Tongue (tissue), 2 donors: ENCODE measurements around the gene GIT1. TPM values are rescaled to one million over a fixed set of nuclear protein-coding genes. Genes with fewer than 3 reads are reported as not detected.
A peak's percentile ranks its signal among the peaks of the same experiment; 100 is the strongest.

Experiments used
- DNase-seq: peaks from one replicate; pipeline ENCODE4 v3.0.0-alpha.2; 2015
- total RNA-seq: library from RNA; depleted of rRNA; stranded (reverse); fragments of >200 nt; gene quantifications from one replicate; pipeline ENCODE4 v1.2.3, GENCODE V29; 2014

Gene GIT1
- total RNA-seq, 1 donor from 2014 or later = 19.3 TPM

DNA sequence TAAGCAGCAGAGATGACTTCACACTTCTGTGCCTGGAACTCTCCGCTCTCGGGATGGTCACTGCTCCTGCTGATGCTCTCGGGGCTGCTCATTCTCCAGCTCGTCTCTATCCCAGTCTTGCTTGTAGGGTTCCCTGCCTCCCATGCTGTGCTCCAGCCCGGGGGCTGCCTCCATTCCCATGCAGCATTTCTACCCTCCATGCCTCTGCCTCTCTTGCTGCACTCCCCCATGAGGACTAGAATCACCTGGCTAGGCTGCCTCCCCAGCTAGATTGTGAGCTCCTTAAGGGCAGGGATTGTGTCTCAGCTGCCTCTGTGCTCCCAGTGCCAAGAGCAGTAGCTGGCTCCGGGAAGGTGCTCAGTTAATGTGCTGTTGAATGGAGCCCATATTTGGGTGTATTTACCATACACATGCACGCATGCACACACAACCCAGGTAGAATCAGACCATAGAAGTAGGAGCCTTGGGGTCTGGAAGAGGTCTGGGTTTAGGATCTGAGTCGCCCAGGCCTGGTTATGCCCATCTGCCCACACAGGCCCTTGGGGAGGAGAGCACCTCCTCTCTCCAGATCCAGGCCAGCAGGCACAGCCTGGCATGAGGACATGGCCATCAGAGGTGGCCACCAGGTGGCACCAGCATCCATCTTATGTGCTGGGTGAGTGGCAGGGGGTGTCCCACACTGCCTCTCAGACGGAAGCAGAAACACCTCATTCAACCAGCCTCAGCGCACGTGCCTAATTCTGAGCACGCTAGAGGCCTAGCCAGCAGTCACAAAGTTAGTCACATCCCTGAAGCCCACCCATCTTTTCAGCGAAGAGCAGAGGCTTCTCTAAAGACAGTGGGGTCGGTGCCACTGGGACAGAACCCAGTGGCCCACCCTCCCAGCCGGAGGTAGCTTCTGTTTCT is 9.3 kb downstream of the GIT1 start:
- peak; percentile 89 for DNase-seq

DNA sequence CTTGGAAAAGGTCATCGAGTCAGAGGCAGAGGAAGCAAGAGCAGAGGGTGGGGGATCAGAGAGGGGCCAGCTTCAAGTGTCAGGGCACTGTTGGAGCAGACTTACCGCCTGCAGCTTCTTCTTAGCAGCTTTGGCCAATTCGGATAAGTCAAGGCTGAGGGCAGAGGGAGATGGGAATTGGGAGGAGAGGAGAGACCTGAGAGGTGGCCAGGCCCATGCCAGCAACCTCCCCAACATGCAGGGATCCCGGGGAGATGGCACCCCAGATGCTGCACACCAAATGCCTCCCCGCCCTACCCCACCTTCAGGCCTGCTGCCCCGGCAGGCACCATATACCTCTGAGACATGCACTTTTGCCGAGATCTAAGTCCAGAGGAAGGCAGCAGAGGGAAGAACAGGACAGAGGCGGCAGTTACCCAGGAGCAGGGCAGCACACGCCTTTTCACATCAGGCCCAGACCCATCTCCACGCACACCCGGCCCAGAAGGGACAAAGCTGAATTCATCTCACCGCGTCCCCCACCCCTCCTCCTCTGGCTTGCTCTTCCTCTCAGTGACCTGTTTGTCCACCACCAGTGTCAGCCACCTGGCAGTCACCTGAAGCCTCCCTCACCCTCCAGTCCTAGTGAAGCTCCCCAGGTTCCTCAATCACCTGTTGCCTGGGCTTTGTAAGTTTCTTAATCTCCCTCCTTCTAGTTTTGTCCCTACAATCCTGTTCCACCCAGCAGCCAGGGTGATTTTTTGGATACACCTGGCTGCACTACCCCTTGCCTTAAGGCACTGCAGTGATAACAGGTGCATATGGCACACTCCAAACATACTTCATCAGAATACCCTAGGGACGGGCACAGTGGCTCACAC is 10.6 kb downstream of the GIT1 start:
- no peak for DNase-seq

DNA sequence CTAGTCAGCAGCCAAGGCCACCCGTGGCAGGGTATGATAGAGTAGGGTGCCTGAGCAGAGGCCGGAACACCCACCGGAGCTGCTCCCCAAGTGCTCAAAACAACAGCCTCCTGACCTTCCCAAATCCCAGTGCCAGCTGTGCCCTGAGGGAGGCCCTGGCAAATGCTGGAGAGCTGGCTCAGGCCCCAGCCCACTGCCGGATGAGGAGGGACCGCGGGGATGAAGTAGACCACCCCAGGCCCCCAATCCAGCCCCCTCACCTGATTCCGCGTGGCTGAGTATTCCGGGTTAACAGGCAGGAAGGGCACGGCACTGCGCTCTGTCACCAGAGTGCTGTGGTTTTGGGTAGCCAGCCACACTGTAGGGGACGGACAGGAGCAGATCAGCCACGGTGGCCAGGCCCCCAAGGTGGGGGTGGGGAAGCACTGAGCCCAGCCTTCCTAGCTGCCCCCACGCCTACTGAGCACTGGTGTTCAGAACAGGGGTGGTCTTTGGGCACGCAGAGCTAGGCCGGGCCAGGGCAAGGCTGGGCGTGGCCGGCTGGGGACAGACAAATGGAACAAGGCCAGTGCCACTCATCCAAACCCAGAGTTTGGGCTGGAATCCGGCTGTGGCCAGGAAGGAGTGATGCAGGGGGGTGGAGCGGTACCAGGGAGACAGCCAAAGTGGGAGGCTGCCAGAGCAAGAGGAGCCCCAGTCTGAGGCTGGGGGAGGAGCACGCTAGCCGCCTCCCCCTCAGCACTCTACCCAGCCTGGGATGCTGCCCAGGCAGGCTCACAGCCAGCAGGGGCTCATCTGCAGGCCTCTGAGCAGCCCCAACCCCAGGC is 11.8 kb downstream of the GIT1 start:
- peak; percentile 71 for DNase-seq

DNA sequence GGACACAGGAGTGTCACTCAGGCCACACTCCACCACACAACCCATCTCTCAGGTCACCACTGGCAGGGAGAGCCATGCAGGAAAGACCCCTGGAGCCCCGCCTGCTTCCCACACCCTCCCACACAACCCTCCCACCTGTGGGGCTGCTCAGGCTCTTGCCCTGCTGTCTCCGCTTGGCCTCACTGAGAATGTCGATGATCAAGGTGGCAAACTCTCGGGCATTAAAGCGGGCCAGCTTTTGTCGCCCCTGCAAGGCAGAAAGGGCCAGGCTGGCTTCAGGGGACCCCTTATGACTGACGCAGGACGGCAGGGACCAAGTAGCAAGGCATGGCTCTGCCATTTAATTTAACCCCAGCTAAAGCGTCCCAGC is 12.5 kb downstream of the GIT1 start:
- DNase-seq = no peak

DNA sequence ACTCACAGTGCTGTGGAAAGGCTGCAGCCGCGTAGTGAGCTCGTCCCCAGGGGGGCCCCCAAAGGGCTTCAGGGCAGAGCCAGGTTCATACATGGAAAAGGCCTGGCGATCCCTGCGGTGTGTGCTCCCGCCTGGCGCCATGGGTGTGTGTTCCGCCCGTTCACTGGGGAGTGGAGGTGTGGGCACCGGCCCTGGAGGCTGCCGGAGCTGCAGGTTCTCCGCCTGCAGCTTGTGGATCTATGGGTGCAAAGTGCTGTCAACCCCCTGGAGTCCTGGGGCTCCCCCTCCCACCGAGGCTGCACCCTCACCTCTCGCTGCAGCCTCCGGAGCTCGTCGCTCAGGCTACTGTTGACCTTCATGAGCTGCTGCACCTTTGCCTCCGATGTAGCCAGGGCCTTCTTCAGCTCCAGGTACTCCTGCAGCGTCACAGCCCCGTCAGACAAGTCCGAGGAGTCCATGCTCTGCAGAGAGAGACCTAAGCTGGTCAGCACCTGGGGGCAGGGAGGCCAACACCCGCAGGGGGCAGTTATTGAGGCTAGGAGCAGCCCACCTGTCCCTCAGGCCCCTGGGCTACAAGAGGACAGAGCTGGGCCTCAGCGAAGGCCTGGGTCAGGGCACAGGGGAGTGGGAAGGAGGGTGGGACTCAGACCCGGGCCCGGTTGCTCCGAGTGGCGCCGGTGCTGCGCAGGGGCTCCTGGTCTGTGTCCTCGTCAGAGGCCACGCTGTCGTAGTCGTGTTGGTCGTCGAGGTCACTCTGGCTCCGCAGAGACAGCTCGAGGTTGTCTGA is 13.0 kb downstream of the GIT1 start:
- no peak for DNase-seq

DNA sequence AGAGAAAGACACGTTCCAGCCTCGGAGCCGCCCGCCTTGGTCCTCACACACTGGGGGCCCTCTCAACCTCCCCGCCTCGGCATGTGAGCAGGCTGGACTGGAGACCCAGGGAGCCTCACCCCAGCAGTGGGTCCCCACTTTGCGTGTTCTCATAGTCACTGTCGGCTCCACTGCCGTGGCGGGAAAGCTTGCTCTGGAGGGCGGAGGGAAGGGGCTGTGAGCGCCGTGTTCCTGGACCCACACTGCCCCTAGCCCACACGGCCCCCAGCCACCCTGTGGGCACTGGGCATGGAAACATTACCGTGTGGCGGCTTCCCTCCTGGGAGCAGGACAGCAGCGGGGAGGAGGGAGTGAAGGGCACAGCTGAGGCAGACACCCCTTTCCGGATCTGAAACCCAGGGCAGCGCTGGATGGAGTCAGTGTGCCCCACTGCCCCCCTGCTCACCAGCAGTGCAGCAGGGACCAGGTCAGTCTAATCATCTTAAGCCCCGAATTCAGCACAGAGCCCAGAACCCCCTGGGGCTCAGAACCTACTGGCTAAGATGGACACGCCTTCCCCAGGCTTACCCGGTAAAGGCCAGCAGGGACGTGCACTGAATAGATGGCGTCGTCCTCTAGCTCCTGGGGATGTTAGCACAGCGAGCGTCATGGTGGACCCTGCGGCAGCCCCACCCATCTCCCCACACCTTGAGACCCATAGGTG is 13.8 kb downstream of the GIT1 start:
- DNase-seq = no peak

DNA sequence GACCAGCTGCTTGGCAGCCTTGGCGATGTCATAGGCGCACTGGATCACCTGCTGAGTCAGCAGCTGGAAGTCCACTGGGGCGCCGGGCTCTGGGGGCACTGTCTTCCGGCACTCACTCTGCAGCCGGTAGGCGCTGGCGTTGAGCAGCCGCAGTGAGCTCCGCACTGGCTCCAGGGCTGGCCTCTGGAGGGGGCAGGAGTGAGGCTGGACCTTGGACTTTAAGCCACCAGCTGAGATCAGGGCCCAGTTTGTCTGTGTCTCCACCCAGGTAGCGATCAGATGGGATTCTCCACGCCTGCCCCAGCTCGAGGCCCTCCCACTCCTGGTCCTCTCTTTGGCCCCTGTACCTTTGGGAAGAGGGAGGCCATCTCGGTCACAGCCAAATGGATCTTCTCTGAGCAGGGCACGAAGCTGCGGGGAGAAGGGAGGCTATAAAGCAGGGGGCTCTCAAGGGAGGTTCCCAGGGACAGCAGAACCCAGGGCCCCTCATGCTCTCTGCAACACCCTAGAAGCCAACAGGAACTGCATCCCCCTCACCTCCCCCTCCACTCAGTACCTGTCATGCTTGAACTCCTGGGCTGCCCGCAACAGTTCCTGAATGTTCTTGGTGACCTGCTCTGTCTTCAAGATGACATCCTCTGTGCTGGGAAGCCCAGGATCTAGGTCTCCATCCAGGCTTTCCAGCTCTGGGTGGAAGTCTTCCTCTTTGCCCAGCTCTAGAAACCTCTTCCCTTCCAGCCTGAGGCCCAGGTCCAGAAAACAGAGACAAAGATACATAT is 14.5 kb downstream of the GIT1 start:
- no peak for DNase-seq

DNA sequence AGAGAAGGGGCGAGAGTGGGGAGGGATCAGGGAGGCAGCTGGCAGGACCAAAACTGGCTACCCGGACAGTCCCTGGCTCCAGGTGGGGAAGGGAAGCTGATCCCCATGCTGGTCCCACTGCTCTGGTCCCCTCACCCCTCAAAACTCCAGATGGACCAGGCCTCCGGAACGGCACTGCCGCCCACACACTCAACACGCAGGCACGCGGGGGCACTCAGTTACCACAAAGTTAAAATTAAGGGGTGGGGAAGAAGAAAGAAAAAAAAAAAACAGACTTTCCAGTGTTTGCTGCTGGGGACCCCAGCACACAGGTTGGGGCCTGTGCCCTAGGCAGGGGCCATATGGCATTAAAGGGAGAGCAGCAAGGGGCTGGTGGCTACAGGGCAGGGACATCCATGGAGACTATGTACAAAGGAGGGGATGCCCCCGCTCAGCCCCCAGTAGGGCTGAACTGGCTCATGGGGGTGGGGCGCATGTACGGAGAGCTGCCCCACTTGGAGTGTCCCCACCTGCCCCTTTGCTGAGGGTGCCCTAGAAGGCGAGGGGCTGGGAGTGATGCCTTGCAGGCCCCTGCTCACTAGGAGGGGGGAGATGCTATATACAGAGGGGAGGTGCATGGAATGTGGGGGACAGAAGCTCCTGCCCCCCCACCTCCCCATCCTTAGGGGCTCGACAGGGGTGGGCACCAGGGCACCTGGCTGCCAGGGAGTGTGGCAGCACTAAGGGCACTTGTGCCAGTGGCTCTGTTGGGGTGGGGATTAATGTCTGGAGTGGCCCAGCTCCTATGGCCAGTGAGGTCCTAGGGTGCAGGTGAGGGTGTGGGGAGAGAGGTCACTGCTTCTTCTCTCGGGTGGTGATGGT is 15.3 kb downstream of the GIT1 start:
- DNase-seq = no peak

DNA sequence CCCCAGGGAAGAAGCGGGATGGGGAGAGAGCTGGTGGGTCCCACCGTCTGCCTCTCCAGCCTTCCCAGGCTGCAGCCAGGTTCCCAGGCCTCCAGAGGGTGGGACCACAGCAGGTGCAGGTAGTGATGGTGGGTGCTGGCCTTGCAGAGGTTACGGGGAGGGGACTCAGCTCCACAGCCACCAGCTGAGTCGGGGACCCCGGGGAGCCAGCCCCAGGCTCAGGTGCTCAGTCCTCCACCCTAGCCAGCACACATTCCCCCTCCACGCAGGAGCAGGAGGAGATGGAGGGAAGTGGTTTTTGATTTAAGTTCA is 15.9 kb downstream of the GIT1 start:
- DNase-seq = no peak

DNA sequence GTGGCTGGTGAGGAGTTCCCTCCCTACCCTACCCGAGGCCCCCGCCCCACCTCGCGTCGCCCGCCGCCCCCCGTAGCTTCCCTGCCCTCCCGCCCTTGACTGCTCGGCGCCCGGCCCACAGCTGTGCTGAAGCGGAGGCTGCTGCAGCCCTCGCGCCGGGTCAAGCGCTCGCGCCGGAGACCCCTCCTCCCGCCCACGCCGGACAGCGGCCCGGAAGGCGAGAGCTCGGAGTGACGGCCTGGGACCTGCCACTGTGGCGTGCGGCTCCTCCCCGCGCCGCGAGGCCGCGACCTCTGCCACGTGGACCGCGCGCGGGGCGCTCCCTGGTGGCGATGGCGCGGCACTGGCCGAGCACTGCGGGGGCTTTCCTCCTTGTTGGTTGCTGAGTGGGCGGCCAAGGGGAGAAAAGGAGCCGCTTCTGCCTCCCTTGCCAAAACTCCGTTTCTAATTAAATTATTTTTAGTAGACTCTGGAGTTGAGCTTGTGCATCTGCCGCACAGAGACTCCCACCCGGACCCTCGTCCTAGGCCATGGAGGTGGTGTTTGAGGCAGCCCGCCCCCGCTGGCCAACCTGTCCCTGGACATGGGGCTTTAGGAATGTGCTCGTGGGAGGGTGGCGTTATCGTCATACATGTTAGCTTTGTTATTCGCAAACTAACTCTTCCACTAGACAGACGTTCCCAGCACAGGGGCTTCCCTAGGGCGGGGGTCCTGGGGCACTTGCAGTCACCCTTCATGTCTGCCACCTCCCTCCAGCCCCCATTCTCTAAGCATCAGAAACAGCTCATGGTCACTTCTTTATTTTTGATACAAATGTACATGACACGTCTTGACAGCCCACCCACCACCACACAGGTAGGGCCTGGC is 16.5 kb downstream of the GIT1 start:
- DNase-seq = peak; percentile 66

DNA sequence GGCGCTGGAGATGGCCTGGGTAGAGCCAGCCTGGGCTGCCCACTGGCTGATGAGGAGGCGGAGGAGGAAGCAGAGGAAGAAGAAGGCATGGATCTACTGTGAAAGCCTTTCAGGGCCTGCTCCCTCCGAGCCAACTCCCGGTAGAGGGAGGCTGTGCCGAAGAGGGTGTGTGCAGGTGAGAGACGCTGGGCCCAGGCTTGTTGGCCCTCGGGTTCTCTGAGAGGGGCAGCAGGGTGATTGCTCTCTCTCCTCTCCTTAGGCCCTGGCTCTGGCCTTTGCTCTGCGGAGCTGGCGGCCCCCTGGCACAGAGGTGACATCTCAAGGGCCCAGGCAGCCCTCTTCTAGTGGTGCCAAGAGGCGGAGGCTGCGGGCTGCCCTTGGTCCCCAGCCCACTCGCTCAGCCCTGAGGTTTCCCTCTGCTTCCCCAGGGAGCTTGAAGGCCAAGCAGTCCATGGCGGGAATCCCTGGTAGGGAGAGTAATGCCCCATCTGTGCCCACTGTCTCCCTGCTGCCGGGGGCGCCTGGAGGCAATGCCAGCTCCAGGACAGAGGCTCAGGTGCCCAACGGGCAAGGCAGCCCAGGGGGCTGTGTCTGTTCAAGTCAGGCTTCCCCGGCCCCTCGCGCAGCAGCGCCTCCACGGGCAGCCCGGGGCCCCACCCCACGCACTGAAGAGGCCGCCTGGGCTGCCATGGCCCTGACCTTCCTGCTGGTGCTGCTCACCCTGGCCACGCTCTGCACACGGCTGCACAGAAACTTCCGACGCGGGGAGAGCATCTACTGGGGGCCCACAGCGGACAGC is 17.4 kb downstream of the GIT1 start:
- DNase-seq = no peak

DNA sequence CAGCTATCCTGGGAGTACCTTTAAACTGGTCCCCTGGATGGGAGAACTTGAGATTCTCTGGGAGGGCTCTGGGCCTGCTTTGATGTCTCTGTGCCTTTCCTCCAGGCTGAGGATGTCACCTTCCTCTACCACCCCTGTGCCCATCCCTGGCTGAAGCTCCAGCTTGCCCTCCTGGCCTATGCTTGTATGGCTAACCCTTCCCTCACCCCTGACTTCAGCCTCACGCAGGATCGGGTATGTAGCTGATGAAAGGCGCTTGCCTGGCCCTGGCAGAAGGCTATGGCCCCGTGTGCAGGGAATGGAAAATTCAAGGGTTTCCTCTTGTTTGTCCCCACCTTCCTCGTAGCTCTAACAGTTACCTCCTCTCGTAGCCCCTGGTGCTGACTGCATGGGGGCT is 18.0 kb downstream of the GIT1 start:
- DNase-seq = no peak

DNA sequence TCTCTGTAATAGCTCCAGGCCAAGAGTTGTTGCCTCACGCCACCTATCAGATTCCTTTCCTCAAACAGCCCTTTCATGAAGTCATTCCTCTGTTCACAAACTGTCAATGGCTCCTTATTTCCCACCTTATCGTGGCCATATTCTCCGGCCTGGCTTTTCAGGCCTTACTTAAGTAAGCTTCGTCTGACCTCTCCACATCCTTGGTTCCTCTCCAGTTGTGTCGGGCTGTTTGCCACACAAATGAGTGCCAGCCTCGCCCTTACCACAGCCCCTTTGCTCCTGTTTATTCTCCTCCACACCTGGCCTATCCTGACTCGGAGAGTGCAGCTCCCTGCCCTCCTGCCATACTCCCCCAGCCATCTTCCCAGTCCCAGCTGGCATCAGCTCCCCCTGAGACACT is 18.9 kb downstream of the GIT1 start:
- DNase-seq = no peak

DNA sequence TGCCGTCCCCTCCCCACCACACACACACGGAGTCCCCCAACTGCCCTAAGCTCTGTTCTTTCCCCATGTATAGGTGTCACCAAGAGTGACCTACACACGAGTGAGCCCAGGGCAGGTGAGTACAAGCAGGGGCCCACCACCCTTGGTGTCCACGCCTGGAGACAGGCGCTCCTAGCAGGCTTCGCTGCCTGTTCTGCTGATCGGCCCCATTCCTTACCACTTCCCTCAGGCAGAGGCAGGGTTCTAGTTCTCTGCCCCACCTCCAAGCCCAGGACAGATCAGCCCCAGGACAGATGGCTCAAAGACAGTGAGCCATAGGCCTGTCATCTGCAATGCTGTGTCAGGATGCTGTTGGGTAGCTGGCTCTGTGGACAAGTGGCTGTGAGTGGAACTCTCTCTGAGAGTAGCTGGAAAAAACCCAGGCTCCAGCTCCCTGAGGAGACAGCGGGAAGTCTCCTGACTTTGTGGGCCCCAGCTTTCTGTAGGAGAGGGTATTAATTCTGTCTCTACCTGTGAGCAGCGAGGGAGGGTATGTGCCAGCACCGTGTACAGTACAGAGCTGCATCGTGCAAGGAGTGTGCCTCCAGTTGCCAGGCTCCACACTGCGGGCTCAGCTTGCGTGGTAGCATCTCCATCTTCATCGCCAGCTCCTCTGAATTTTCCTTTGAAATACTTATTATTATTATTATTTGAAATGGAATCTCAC is 20.1 kb downstream of the GIT1 start:
- DNase-seq = no peak

DNA sequence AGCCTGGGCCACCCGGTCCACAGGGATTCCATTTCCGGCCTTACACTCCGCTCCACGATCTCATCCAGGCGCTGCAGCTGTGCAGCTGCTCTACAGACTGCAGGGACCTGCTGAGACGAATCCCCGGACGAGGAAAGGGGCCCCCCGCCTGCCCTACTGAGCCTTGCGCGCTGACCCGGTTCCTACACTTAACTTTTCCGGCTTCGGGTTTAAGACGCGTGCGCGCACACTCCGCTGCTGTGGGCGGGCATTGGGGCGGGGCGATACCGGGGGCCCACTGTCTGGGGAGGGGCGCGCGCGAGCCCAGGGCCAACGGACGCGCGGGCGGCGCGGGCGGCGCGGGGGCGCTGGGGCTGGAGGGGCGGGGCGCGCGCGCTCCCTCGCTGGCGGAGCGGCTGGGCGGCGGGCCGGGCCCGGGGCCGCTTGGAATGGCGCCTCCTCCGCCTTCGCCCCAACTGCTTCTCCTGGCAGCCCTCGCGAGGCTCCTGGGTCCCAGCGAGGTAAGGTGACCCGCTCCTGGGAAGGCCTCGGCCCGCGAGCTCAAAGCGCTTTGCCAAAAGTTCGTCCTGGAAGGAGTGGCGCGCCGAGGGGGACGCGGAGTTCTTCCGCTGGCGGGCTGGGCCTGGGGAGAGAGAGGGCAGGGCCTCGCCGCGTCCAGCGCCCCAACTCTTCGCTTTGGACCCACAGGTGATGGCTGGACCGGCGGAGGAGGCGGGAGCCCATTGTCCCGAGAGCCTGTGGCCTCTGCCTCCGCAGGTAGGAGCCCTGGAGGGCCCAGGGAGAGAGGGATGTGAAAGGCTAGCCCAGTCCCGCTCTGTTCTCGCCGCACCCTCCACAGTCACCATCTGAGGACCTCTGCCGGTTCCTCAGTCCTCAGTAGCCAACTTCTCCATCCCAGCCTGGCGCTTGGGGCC is 20.9 kb downstream of the GIT1 start, which contains the start of gene TP53I13:
TSS of gene TP53I13 (plus strand) at position 371 of the 914 bp plus-strand sequence. CDS start at position 429, 58 bp downstream.
- DNase-seq = peak; percentile 94
